ENCODE data around the gene ADAMTS14. TPM values are rescaled to one million over a fixed set of nuclear protein-coding genes. Genes with fewer than 3 reads are reported as not detected.

ADAMTS14 gene
- total RNA-seq, 1 experiment from 2014 or later, result 1.6 TPM

GRCh38 chr10:70681731-70682005 is 9.4 kb downstream of the ADAMTS14 start:
- WGBS (ENCODE audit: extremely low coverage, insufficient read length, low lambda C conversion rate), result no CpG with 5 or more reads among the region's 2 CpGs
- Histone ChIP-seq H3K4me1 (ENCODE audit: insufficient read depth, low read length) (no peaks in the 10 kb centered on the region), H2BK12ac (ENCODE audit: insufficient read length, low read depth, low read length) (no peak overlapping the region), H3K27ac (ENCODE audit: insufficient read length, low read depth, low read length) (no peak overlapping the region), H3K56ac (ENCODE audit: insufficient read length, low read depth, low read length) (no peak overlapping the region), H3K9me3 (ENCODE audit: control insufficient read depth, low read depth, low read length) (no peaks in the 10 kb centered on the region), H4K91ac (ENCODE audit: insufficient read length, low read depth, low read length) (no peak overlapping the region), H4K8ac (replicated peaks; ENCODE audit: insufficient read length, low read depth, low read length) (no peak overlapping the region), H4K20me1 (ENCODE audit: control insufficient read depth, insufficient read depth, insufficient read length) (peaks cover 2% of the 10 kb centered on the region), H3K79me2 (ENCODE audit: insufficient read depth, low read length) (no peaks in the 10 kb centered on the region), H2AK5ac (ENCODE audit: insufficient read length, low read length) (no peak overlapping the region), H3T11ph (ENCODE audit: low read length) (no peak overlapping the region), H2BK5ac (ENCODE audit: insufficient read length, low read length) (no peak overlapping the region), H4K5ac (ENCODE audit: insufficient read length, low read depth, low read length) (no peak overlapping the region), H3K23me2 (ENCODE audit: insufficient read length, low read depth, low read length, poor library complexity, severe bottlenecking) (no peaks in the 10 kb centered on the region), H3K14ac (ENCODE audit: insufficient read depth, low read length) (peak overlapping the region; percentile 39; the same call in 1 of the 2 replicates), H2BK120ac (ENCODE audit: low read depth, low read length, poor library complexity, severe bottlenecking) (no peak overlapping the region), H3K18ac (ENCODE audit: insufficient read length, low read depth, low read length) (no peak overlapping the region), H2BK15ac (ENCODE audit: low read depth, low read length) (no peak overlapping the region), H3K23ac (ENCODE audit: insufficient read length, low read depth, low read length) (no peak overlapping the region), H3K4ac (ENCODE audit: low read depth, low read length) (no peak overlapping the region), H3K79me1 (ENCODE audit: insufficient read depth, low read depth, low read length, poor library complexity, severe bottlenecking) (no peaks in the 10 kb centered on the region), H2AFZ (ENCODE audit: low read length) (no peak overlapping the region), H3K4me2 (ENCODE audit: insufficient read depth, insufficient read length, low read length) (no peak overlapping the region), H3K27me3 (ENCODE audit: insufficient read depth, low read length) (no peaks in the 10 kb centered on the region), H3K9ac (ENCODE audit: extremely low read depth, insufficient read length, low read length) (no peak overlapping the region), H2BK20ac (ENCODE audit: low read depth, low read length, poor library complexity, severe bottlenecking) (no peak overlapping the region)
- Mint-ChIP-seq H3K27ac (peak overlapping the region in 2 of 3 experiments; percentile 54 to 70; a peak in 3 of 7 replicates), H3K27me3 (ENCODE audit: low read depth) (no peaks in the 10 kb centered on the region), H3K9me3 (peaks cover 4 to 6% of the 10 kb centered on the region in 2 experiments; a peak in 4 of 5 replicates), H3K4me1 (peaks cover 33 to 37% of the 10 kb centered on the region in 2 experiments), H3K36me3 (ENCODE audit: insufficient read depth in 1 of 3, low read depth in 3 of 3) (peaks cover 2 to 7% (median 4%) of the 10 kb centered on the region in 3 experiments; a peak in 2 of 7 replicates), H3K4me3 (no peak overlapping the region)
- no peak for DNase-seq
- no peak for TF ChIP-seq CTCF (conservative IDR thresholded peaks at IDR 0.05)
